GM15510 (cell line): ENCODE data around the gene ARID1B.

Source experiments
- POLR2A ChIP-seq: IDR thresholded peaks from 3 replicates; pipeline ENCODE4 v1.6.1; 2011; ENCODE audit warnings: borderline replicate concordance; ENCODE audit not compliant: insufficient read length; ENCODE audit errors: extremely low read depth

The ARID1B gene

DNA sequence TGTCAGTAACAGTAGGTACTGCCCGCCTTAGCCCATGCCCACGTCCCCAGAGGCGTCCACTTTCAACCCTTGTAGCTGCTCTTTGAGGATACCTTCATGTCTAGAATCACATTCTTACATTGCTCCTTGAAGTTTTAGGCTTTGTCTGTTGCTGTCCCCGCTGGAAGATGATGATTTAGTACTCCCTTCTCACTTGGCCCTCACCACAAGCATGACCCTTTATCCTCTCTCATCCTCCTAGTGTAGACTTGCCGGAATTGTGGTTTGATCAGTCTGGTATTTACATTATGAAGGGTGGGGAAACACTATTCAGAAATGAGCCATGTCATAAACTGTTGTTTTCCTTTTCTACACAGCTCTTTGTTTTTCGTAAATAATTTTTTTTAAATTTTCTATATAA lies 87.4 kb downstream of the ARID1B start:
- TF ChIP-seq POLR2A: no peak

GRCh38 chr6:156865019-156865629 lies 87.9 kb downstream of the ARID1B start:
- no peak for TF ChIP-seq POLR2A

DNA sequence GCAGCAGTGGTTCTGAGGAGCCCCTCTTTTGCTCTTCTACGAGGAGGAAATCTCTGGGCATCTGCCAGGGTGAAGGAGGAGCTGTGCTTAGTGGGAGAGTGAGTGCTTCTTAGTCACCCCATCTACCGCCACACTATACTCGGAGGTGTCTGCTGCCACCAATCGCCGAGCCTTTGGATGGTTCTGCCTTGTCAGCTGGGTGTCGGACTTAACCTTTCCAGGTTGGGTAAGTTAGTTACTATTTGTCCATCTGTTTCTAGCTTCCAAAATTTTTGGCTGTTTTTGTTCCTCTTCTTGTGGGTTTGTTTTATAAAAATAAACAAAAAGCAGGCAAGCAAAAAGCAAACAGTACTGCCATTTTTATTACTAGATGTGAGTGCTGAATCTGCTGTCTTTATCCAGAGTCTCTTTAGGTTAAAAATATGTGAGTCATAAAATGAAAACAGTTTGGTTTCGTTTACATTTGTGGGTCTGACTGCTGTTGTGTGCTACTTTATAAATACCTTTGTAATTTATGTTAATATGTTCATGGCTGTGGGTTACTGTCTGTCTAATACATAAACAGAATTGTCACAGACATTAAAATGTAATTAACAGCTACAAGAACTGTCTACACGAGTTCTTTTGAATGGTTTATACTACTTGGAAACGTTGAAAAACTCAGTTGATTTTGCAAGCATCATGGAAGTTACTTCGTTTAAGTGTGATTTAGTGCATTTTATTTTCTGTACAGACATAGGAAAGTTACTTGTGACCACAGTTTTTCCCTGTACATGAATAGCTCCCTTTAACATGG lies 89.2 kb downstream of the ARID1B start:
- no peak for TF ChIP-seq POLR2A

GRCh38 chr6:156867121-156867520 lies 89.9 kb downstream of the ARID1B start:
- TF ChIP-seq POLR2A: no peak

- no peak for TF ChIP-seq POLR2A
These were observed 91.2 kb downstream of the ARID1B start for GRCh38 chr6:156868385-156868784.

- TF ChIP-seq POLR2A: no peak
These were observed 92.8 kb downstream of the ARID1B start for GRCh38 chr6:156869980-156870398.

DNA sequence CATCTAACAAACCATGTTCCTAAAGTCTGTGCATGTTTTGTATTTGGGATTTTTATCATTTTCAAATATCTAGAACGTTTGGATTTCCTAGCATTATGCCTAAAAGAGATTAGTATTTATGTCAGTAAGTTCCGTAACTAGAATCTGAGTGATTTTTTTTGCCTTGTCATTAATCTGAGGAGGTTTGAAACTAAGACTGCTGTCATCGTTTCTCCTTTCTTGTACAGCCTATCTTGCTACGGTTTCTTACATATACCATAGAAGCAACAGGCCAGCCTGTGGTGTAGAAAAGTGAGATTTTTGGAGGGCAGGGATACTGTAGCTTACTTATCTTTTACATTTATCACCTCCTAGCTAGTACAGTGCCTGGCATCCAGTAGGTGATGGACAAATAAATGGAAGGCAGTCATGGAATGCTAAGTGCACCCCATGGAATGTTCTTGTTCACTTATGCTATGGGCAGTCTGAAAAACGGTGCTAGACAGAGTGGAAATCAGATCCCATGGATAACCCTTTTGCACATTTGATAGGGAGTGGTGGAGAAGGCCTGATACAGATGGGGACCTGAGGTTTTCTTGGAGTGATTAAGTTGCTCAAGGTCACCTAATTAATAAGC lies 93.9 kb downstream of the ARID1B start:
- TF ChIP-seq POLR2A: no peak

DNA sequence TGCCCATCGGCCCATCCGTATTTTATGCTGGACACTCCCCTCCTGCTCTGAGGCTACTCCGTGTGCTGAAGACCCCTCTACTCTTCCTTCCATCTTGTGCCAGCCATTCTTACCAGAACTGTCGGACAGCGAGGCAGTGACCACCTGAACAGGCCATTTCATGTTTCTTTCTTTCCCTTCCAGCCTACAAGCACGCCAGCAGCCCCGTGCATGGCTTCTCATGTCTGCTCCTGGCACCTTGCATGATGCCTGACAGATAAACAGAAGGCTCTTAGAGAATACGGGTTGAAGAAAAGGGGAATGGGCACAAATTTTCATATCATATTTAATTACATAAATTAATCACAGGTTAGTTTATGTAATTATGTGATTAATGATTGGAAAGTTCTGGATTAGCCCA lies 95.7 kb downstream of the ARID1B start:
- TF ChIP-seq POLR2A: no peak

DNA sequence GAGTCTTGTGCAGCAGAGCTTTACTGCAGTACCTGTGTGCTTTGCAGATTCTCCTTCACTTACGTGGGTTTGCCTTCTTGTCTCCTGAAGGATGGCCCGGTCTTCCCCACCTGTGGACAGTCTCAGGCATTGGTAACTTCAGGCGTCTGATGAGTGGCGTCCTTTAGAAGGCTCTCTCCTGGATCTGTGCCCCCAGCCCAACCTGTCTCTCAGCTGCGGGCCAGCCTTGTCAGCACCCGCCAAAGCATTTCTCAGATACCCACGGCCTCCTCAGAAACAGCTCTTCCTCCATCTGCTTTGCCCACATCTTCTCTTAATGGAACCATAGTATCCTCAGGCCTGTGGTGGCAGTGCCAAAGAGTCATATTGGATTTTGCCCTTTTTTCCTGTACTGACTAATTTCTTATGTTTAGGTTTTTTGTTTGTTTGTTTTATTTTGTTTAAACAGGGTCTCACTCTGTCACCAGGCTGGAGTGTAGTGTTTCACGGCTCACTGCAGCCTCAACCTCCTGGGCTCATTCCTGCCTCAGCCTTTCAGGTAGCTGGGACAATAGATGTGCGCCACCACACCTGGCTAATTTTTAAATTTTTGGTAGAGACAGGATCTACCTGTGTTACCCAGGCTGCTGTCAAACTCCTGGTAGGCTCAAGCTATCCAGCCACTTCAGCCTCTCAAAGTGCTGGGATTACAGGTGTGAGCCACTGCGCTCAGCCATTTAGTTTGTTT lies 96.6 kb downstream of the ARID1B start:
- TF ChIP-seq POLR2A: no peak

GRCh38 chr6:156875062-156875461 lies 97.9 kb downstream of the ARID1B start:
- no peak for TF ChIP-seq POLR2A

DNA sequence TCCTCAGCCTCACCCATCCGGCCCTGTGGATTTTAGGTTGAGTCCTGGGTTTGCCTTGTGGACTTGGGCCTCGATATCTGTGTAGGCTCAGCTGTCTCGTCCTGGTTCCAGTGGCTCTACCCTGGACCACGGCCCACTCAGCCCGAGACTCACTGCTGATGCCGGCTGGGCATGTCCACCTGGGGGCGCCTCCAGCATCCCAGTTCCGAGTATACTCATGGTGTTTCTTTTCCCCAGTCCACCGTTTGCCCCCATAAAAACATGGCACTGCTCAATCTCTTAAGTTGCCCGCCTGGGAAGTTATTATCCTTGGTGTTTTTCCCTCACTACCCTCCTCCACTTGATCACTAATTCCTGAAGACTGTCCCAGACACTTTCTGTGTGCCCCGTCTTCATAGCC lies 99.1 kb downstream of the ARID1B start:
- TF ChIP-seq POLR2A: no peak

GRCh38 chr6:156877126-156877863 lies 100.1 kb downstream of the ARID1B start:
- TF ChIP-seq POLR2A: no peak

DNA sequence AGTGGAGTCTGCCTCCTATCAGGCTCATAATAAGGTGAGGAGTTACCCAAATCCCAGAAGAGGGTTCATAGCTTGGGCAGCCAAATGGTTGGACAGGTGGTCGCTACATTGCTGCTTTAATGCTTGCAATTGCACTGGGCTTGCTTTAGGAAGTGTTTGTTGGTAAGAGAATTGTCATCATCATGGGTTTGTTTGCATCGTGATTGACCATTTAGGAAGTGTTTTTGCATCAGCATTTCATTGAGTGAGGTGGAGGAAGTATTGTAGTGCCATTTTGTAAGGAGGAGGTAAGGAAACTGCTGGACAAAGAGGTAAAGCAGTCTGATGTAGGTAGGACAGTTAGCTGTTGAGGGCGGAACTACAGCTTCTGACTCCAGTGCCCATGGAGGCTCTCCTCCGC lies 101.5 kb downstream of the ARID1B start:
- TF ChIP-seq POLR2A: no peak

DNA sequence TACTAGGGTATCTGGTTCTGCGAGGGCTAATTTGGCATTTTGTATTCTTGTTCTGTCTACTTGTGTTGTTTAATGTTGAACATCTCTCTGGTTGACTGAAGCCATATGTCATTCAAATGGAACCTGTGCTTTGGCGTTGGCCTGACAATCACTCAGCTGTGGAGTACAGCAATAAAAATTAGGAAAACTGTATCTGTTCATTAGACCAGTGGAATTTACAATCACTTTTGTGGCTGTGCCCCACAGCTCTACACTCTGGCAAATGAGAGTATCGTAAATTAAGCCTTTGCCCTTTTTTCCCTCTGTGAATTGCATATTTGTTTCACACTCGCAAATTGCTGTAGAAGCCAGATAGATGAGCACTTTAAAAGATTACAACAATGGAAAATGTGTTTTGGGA lies 102.0 kb downstream of the ARID1B start:
- TF ChIP-seq POLR2A: no peak
